Vagina (tissue), 2 donors: ENCODE results near the gene EFCAB11. TPM values are rescaled to one million over a fixed set of nuclear protein-coding genes. Genes with fewer than 3 reads are reported as not detected.

Experiments used
- DNase-seq, 2 donors: peaks; one replicate each; pipeline ENCODE4 v3.0.0-alpha.2; 2017; ENCODE audit errors: extremely low spot score in 2 of 2
- H3K27ac ChIP-seq: fragments of 200-600 bp; sonication (generic); one replicate; pipeline ENCODE4 v1.5.1; 2019
- H3K27me3 ChIP-seq: fragments of 200-600 bp; sonication (generic); one replicate; pipeline ENCODE4 v1.5.1; 2019
- H3K36me3 ChIP-seq, 2 donors: fragments of 200-600 bp; sonication (generic); one replicate each; pipeline ENCODE4 v1.5.1; 2017 to 2019
- H3K4me1 ChIP-seq: fragments of 200-600 bp; sonication (generic); one replicate; pipeline ENCODE4 v1.5.1; 2019
- H3K4me3 ChIP-seq, 2 donors: fragments of 200-600 bp; sonication (generic); 1 replicate in 1 of 2; 2 replicates in 1 of 2; pipeline ENCODE4 v1.5.1; 2016 to 2019
- H3K9me3 ChIP-seq: fragments of 200-600 bp; sonication (generic); one replicate; pipeline ENCODE4 v1.5.1; 2019
- POLR2A ChIP-seq, 2 donors: fragments of 450-650 bp; IDR thresholded peaks; one replicate each; pipeline ENCODE4 v1.6.1; 2017; ENCODE audit warnings: antibody characterized with exemption in 2 of 2, mild to moderate bottlenecking in 2 of 2, moderate library complexity in 2 of 2
- POLR2AphosphoS5 ChIP-seq, 2 donors: sonication (generic); formaldehyde crosslinking; IDR thresholded peaks; one replicate each; pipeline ENCODE4 v1.9.0; 2017; ENCODE audit warnings: antibody characterized with exemption in 2 of 2, mild to moderate bottlenecking in 2 of 2, low read depth in 1 of 2; ENCODE audit not compliant: insufficient read depth in 1 of 2
- intact Hi-C: fragments of 100-400 bp; cut with DNase I; formaldehyde crosslinking; loops from one replicate; pipeline ENCODE4 v1.15.1; 2023
- total RNA-seq: library from RNA; depleted of rRNA; stranded (reverse); fragments of >200 nt; gene quantifications from one replicate; pipeline ENCODE4 v1.2.3, GENCODE V29; 2016
- TF ChIP-seq, protein P1 (sequence below), 3 experiments: fragments of 450-650 bp in 2 of 3; fragments of 200-600 bp in 1 of 3; sonication (generic) in 1 of 3; IDR thresholded peaks; one replicate each; pipeline ENCODE4 v1.5.1; 2017 to 2019; ENCODE audit warnings: antibody characterized with exemption in 3 of 3, mild to moderate bottlenecking in 2 of 3, moderate library complexity in 2 of 3

The EFCAB11 gene
- total RNA-seq, 1 donor from 2014 or later: 9.6 TPM

DNA sequence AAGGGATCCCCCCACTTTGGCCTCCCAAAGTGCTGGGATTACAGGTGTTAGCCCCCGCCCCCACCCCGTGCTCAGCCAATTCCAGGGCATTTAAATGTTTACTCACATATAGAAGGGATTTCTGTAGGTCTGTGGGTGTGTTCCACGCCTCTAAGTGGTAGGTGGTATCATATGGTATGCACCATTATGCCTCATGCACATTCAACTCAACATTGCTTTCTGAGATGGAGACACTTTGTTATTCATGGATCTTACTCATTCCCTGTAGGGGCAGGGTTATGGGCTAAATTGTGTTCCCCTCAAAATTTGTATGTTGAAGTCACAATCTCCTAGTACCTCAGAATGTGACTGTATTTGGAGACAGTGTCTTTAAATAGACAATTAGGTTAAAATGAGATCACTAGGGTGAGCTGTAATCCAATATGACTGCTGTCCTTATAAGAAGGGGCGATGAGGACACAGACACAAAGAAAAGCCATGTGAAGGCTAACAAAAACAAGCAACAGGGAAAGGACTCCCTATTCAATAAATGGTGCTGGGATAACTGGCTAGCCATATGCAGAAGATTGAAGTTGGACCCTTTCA lies 200.6 kb downstream of the EFCAB11 start:
- no peaks in the 10 kb centered on the region for H3K9me3 ChIP-seq
- intact Hi-C loops: no loop called here
- TF ChIP-seq POLR2AphosphoS5 (IDR thresholded peaks at IDR 0.05; ENCODE audit: insufficient read depth in 1 of 2, low read depth in 1 of 2): no peak
- TF ChIP-seq, protein P1, sequence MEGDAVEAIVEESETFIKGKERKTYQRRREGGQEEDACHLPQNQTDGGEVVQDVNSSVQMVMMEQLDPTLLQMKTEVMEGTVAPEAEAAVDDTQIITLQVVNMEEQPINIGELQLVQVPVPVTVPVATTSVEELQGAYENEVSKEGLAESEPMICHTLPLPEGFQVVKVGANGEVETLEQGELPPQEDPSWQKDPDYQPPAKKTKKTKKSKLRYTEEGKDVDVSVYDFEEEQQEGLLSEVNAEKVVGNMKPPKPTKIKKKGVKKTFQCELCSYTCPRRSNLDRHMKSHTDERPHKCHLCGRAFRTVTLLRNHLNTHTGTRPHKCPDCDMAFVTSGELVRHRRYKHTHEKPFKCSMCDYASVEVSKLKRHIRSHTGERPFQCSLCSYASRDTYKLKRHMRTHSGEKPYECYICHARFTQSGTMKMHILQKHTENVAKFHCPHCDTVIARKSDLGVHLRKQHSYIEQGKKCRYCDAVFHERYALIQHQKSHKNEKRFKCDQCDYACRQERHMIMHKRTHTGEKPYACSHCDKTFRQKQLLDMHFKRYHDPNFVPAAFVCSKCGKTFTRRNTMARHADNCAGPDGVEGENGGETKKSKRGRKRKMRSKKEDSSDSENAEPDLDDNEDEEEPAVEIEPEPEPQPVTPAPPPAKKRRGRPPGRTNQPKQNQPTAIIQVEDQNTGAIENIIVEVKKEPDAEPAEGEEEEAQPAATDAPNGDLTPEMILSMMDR (IDR thresholded peaks at IDR 0.05): no peak
- H3K36me3 ChIP-seq: no peaks in the 10 kb centered on the region
- no peaks in the 10 kb centered on the region for H3K27me3 ChIP-seq
- no peak overlapping the region for H3K27ac ChIP-seq
- H3K4me3 ChIP-seq: no peak overlapping the region
- no peak for DNase-seq
- peaks cover 8% of the 10 kb centered on the region for H3K4me1 ChIP-seq

GRCh38 chr14:89750908-89751392 lies 203.6 kb downstream of the EFCAB11 start:
- no peak for DNase-seq
- no peaks in the 10 kb centered on the region for H3K27me3 ChIP-seq

GRCh38 chr14:89750281-89750755 lies 204.2 kb downstream of the EFCAB11 start:
- Histone ChIP-seq H3K36me3 (no peaks in the 10 kb centered on the region), H3K9me3 (no peaks in the 10 kb centered on the region), H3K4me1 (peaks cover 8% of the 10 kb centered on the region), H3K27me3 (no peaks in the 10 kb centered on the region), H3K4me3 (no peak overlapping the region), H3K27ac (no peak overlapping the region)
- intact Hi-C loops: no loop called here
- TF ChIP-seq POLR2A (IDR thresholded peaks at IDR 0.05) (no peak), POLR2AphosphoS5 (IDR thresholded peaks at IDR 0.05; ENCODE audit: insufficient read depth in 1 of 2, low read depth in 1 of 2) (no peak)
- TF ChIP-seq, protein P1 (IDR thresholded peaks at IDR 0.05): no peak
- no peak for DNase-seq

More at GRCh38 chr14:89750908-89751392, 203.6 kb downstream of the EFCAB11 start:
- Histone ChIP-seq H3K4me1 (peaks cover 8% of the 10 kb centered on the region), H3K9me3 (no peaks in the 10 kb centered on the region), H3K36me3 (no peaks in the 10 kb centered on the region), H3K27ac (no peak overlapping the region), H3K4me3 (no peak overlapping the region)
- intact Hi-C loops: no loop called here
- TF ChIP-seq, protein P1 (IDR thresholded peaks at IDR 0.05): no peak
- TF ChIP-seq POLR2AphosphoS5 (IDR thresholded peaks at IDR 0.05; ENCODE audit: insufficient read depth in 1 of 2, low read depth in 1 of 2): no peak
- no peak for TF ChIP-seq POLR2A (IDR thresholded peaks at IDR 0.05)

GRCh38 chr14:89748004-89748403 lies 206.5 kb downstream of the EFCAB11 start:
- Histone ChIP-seq H3K4me1 (peaks cover 8% of the 10 kb centered on the region), H3K9me3 (no peaks in the 10 kb centered on the region), H3K27me3 (no peaks in the 10 kb centered on the region), H3K4me3 (no peak overlapping the region), H3K27ac (no peak overlapping the region), H3K36me3 (no peaks in the 10 kb centered on the region)
- TF ChIP-seq POLR2AphosphoS5 (IDR thresholded peaks at IDR 0.05; ENCODE audit: insufficient read depth in 1 of 2, low read depth in 1 of 2): no peak
- DNase-seq: no peak
- intact Hi-C loops: no loop called here

GRCh38 chr14:89747126-89747525 lies 207.4 kb downstream of the EFCAB11 start:
- H3K27ac ChIP-seq: no peak overlapping the region
- no peaks in the 10 kb centered on the region for H3K36me3 ChIP-seq
- no peak for DNase-seq
- no peaks in the 10 kb centered on the region for H3K9me3 ChIP-seq
- intact Hi-C loops: no loop called here
- no peak for TF ChIP-seq POLR2AphosphoS5 (IDR thresholded peaks at IDR 0.05; ENCODE audit: insufficient read depth in 1 of 2, low read depth in 1 of 2)
- TF ChIP-seq, protein P1 (IDR thresholded peaks at IDR 0.05): no peak
- no peak for TF ChIP-seq POLR2A (IDR thresholded peaks at IDR 0.05)
- no peak overlapping the region for H3K4me3 ChIP-seq
- peaks cover 8% of the 10 kb centered on the region for H3K4me1 ChIP-seq
- no peaks in the 10 kb centered on the region for H3K27me3 ChIP-seq
